Esophagus squamous epithelium (tissue), 5 donors: Measurements from ENCODE around the gene LRRN1. TPM values are rescaled to one million over a fixed set of nuclear protein-coding genes. Genes with fewer than 3 reads are reported as not detected.

ENCODE experiments used
- DNase-seq: peaks from one replicate; lab custom pipeline; 2025; lab: John Stamatoyannopoulos, UW
- H3K27ac ChIP-seq, 4 donors: fragments of 200-600 bp; sonication (generic); one replicate each; pipeline ENCODE4 v1.5.1; 2016 to 2019; ENCODE audit warnings: mild to moderate bottlenecking in 1 of 4
- H3K27me3 ChIP-seq, 4 donors: fragments of 200-600 bp; sonication (generic); 1 replicate in 3 of 4; 2 replicates in 1 of 4; pipeline versions ENCODE4 v1.5.1 to v1.6.0; 2017 to 2021; ENCODE audit warnings: antibody characterized with exemption in 1 of 4
- H3K36me3 ChIP-seq, 3 donors: fragments of 200-600 bp; sonication (generic); one replicate each; pipeline ENCODE4 v1.5.1; 2016 to 2019
- H3K4me1 ChIP-seq, 3 donors: fragments of 200-600 bp; sonication (generic); one replicate each; pipeline ENCODE4 v1.5.1; 2017 to 2019
- H3K4me3 ChIP-seq, 4 donors: fragments of 200-600 bp; sonication (generic); 1 replicate in 3 of 4; 2 replicates in 1 of 4; pipeline ENCODE4 v1.5.1; 2016 to 2019; ENCODE audit warnings: mild to moderate bottlenecking in 2 of 4, moderate library complexity in 1 of 4
- H3K9me3 ChIP-seq, 3 donors: fragments of 200-600 bp; sonication (generic); one replicate each; pipeline ENCODE4 v1.5.1; 2016 to 2019
- CTCF ChIP-seq, 6 experiments: fragments of 450-650 bp in 4 of 6; fragments of 200-600 bp in 2 of 6; sonication (generic) in 2 of 6; IDR thresholded peaks; one replicate each; pipeline ENCODE4 v1.5.1; 2016 to 2019; ENCODE audit warnings: antibody characterized with exemption in 6 of 6, mild to moderate bottlenecking in 4 of 6, moderate library complexity in 4 of 6
- POLR2A ChIP-seq, 4 donors: fragments of 450-650 bp; IDR thresholded peaks; one replicate each; pipeline ENCODE4 v1.6.1; 2017; ENCODE audit warnings: antibody characterized with exemption in 4 of 4, mild to moderate bottlenecking in 4 of 4, moderate library complexity in 3 of 4
- WGBS, 2 donors: methylation state at CpG; one replicate each; pipeline ENCODE4 v1.1.5; 2018; 5-methylcytosine and 5-hydroxymethylcytosine counted together
- intact Hi-C: fragments of 100-400 bp; cut with DNase I; formaldehyde crosslinking; loops from one replicate; pipeline ENCODE4 v1.15.0; 2022
- total RNA-seq, 4 donors: library from RNA; depleted of rRNA; stranded (reverse); fragments of >200 nt; gene quantifications; one replicate each; pipeline ENCODE4 v1.1.0, GENCODE V29; 2016
- donor health status: DM: yes; HTN: yes; CAD: no.

The LRRN1 gene
- total RNA-seq, 4 donors from 2014 or later, result 0.04 to 0.47 (median 0.19) TPM; not detected in 1

GRCh38 chr3:3798631-3799113 lies 559 bp upstream of the LRRN1 start:
- no peak for TF ChIP-seq CTCF (IDR thresholded peaks at IDR 0.05)
- no peak for TF ChIP-seq POLR2A (IDR thresholded peaks at IDR 0.05)
- Histone ChIP-seq H3K4me1 (peaks cover 14 to 33% (median 18%) of the 10 kb centered on the region in 3 donors), H3K27me3 (peaks cover 0 to 56% (median 0%) of the 10 kb centered on the region in 4 donors), H3K4me3 (peak overlapping the region; percentile 33 to 63 (median 52)), H3K9me3 (no peaks in the 10 kb centered on the region), H3K27ac (peak overlapping the region in 1 of 4 donors; percentile 18), H3K36me3 (no peaks in the 10 kb centered on the region)
- 3 to 14% methylated on average over 8 to 10 of the region's 37 CpGs for WGBS, 2 donors
- no peak for DNase-seq
- intact Hi-C loops, result no loop called here

- 0% methylated on average over 19 of the region's 19 CpGs for WGBS, 2 donors
- H3K4me3 ChIP-seq, result peak overlapping the region; percentile 33 to 63 (median 52)
- peaks cover 0 to 56% (median 0%) of the 10 kb centered on the region in 4 donors for H3K27me3 ChIP-seq
- H3K9me3 ChIP-seq, result no peaks in the 10 kb centered on the region
- H3K36me3 ChIP-seq, result no peaks in the 10 kb centered on the region
- no peak for TF ChIP-seq POLR2A (IDR thresholded peaks at IDR 0.05)
- TF ChIP-seq CTCF (IDR thresholded peaks at IDR 0.05), result no peak
- intact Hi-C loops, result no loop called here
- H3K4me1 ChIP-seq, result peaks cover 14 to 33% (median 18%) of the 10 kb centered on the region in 3 donors
- no peak overlapping the region for H3K27ac ChIP-seq
- no peak for DNase-seq
Measured at GRCh38 chr3:3800080-3800455, 837 bp downstream of the LRRN1 start.

- no peak for TF ChIP-seq CTCF (IDR thresholded peaks at IDR 0.05)
- no peak for TF ChIP-seq POLR2A (IDR thresholded peaks at IDR 0.05)
- Histone ChIP-seq H3K27me3 (peaks cover 0 to 56% (median 0%) of the 10 kb centered on the region in 4 donors), H3K36me3 (no peaks in the 10 kb centered on the region), H3K4me1 (peaks cover 14 to 33% (median 18%) of the 10 kb centered on the region in 3 donors), H3K4me3 (peak overlapping the region; percentile 33 to 63 (median 52)), H3K9me3 (no peaks in the 10 kb centered on the region), H3K27ac (no peak overlapping the region)
- intact Hi-C loops, result no loop called here
- DNase-seq, result no peak
- 5 to 17% methylated on average over 6 to 24 of the region's 53 CpGs for WGBS, 2 donors
Measured at GRCh38 chr3:3800685-3801493, 1.7 kb downstream of the LRRN1 start.

- Histone ChIP-seq H3K27ac (no peak overlapping the region), H3K9me3 (no peaks in the 10 kb centered on the region), H3K4me3 (no peak overlapping the region), H3K27me3 (peaks cover 0 to 56% (median 0%) of the 10 kb centered on the region in 4 donors), H3K4me1 (peaks cover 14 to 33% (median 18%) of the 10 kb centered on the region in 3 donors), H3K36me3 (no peaks in the 10 kb centered on the region)
- TF ChIP-seq POLR2A (IDR thresholded peaks at IDR 0.05) (no peak), CTCF (IDR thresholded peaks at IDR 0.05) (no peak)
- no peak for DNase-seq
- 49 to 57% methylated on average over 4 of the region's 4 CpGs for WGBS, 2 donors
- intact Hi-C loops, result no loop called here
Measured at GRCh38 chr3:3801494-3801841, 2.2 kb downstream of the LRRN1 start.

- no peak for DNase-seq
Measured at GRCh38 chr3:3802046-3802445, 2.8 kb downstream of the LRRN1 start.

More at GRCh38 chr3:3802046-3802445, 2.8 kb downstream of the LRRN1 start:
- peaks cover 0 to 56% (median 0%) of the 10 kb centered on the region in 4 donors for H3K27me3 ChIP-seq
- intact Hi-C loops, result no loop called here
- TF ChIP-seq POLR2A (IDR thresholded peaks at IDR 0.05) (no peak), CTCF (IDR thresholded peaks at IDR 0.05) (no peak)
- H3K9me3 ChIP-seq, result no peaks in the 10 kb centered on the region
- 74 to 81% methylated on average over 10 to 12 of the region's 13 CpGs for WGBS, 2 donors
- H3K27ac ChIP-seq, result no peak overlapping the region
- peaks cover 14 to 33% (median 18%) of the 10 kb centered on the region in 3 donors for H3K4me1 ChIP-seq
- H3K4me3 ChIP-seq, result no peak overlapping the region
- H3K36me3 ChIP-seq, result no peaks in the 10 kb centered on the region
